ENCODE measurements around the gene COL11A2. TPM values are rescaled to one million over a fixed set of nuclear protein-coding genes. Genes with fewer than 3 reads are reported as not detected.

Gene COL11A2
- total and polyA plus RNA-seq, 2 of the 13 experiments (the other 11 are each of a cell fraction or from before 2014, with no cell fraction given): 0.55 TPM

DNA sequence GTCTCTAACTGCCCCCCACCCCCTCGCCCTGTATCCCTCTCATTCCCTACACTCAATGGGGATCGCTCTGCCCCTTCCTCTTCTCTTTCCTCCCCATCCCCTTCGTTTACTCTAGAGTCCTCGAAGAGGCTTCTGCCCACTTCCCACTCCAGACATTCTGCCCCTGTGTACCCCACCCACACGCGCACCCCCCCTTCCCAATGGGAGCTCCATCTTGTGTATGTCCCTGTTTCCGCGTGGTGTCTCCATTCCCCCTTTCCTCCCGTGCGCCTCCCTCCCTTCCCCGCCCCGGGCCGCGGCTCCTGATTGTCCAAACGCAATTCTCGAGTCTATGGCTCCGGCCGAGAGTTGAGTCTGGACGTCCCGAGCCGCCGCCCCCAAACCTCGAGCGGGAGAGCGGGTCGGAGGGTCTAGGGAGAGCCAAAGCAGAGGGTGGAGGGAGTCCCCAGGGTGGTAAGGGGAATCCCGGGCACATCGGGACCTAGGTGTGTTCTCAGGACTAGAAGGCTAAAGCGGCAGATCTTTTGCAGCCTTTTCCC is 15.4 kb upstream of the COL11A2 start (continued):
- no peak for TF ChIP-seq GABPA (IDR thresholded peaks at IDR 0.05; ENCODE audit: low read depth, low read length)
- TF ChIP-seq GABPA (CRISPR knock-in tag; IDR thresholded peaks at IDR 0.05; ENCODE audit: low read depth): no peak
- TF ChIP-seq, protein P1, sequence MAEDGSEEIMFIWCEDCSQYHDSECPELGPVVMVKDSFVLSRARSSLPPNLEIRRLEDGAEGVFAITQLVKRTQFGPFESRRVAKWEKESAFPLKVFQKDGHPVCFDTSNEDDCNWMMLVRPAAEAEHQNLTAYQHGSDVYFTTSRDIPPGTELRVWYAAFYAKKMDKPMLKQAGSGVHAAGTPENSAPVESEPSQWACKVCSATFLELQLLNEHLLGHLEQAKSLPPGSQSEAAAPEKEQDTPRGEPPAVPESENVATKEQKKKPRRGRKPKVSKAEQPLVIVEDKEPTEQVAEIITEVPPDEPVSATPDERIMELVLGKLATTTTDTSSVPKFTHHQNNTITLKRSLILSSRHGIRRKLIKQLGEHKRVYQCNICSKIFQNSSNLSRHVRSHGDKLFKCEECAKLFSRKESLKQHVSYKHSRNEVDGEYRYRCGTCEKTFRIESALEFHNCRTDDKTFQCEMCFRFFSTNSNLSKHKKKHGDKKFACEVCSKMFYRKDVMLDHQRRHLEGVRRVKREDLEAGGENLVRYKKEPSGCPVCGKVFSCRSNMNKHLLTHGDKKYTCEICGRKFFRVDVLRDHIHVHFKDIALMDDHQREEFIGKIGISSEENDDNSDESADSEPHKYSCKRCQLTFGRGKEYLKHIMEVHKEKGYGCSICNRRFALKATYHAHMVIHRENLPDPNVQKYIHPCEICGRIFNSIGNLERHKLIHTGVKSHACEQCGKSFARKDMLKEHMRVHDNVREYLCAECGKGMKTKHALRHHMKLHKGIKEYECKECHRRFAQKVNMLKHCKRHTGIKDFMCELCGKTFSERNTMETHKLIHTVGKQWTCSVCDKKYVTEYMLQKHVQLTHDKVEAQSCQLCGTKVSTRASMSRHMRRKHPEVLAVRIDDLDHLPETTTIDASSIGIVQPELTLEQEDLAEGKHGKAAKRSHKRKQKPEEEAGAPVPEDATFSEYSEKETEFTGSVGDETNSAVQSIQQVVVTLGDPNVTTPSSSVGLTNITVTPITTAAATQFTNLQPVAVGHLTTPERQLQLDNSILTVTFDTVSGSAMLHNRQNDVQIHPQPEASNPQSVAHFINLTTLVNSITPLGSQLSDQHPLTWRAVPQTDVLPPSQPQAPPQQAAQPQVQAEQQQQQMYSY (CRISPR knock-in tag; IDR thresholded peaks at IDR 0.05): peak; percentile 6; the same call in 1 of the 2 replicates
- TF ChIP-seq ZFP36 (IDR thresholded peaks at IDR 0.05; ENCODE audit: borderline replicate concordance, low read depth, low read length, partially characterized antibody): no peak
- TF ChIP-seq PITX1 (CRISPR knock-in tag; IDR thresholded peaks at IDR 0.05): no peak
- TF ChIP-seq TSC22D2 (CRISPR knock-in tag; IDR thresholded peaks at IDR 0.05; ENCODE audit: borderline replicate concordance): no peak
- TF ChIP-seq, protein P2, sequence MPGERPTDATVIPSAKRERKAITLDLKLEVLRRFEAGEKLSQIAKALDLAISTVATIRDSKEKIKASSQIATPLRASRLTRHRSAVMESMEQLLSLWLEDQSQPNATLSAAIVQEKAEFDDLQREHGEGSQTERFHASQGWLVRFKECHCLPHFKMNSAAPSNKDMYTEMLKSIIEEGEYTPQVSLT (CRISPR knock-in tag; IDR thresholded peaks at IDR 0.05; ENCODE audit: borderline replicate concordance, low read depth): no peak
- no peak for TF ChIP-seq FOXM1 (CRISPR knock-in tag; IDR thresholded peaks at IDR 0.05)
- TF ChIP-seq SNAPC2 (CRISPR knock-in tag; IDR thresholded peaks at IDR 0.05): no peak
- TF ChIP-seq, protein P3, sequence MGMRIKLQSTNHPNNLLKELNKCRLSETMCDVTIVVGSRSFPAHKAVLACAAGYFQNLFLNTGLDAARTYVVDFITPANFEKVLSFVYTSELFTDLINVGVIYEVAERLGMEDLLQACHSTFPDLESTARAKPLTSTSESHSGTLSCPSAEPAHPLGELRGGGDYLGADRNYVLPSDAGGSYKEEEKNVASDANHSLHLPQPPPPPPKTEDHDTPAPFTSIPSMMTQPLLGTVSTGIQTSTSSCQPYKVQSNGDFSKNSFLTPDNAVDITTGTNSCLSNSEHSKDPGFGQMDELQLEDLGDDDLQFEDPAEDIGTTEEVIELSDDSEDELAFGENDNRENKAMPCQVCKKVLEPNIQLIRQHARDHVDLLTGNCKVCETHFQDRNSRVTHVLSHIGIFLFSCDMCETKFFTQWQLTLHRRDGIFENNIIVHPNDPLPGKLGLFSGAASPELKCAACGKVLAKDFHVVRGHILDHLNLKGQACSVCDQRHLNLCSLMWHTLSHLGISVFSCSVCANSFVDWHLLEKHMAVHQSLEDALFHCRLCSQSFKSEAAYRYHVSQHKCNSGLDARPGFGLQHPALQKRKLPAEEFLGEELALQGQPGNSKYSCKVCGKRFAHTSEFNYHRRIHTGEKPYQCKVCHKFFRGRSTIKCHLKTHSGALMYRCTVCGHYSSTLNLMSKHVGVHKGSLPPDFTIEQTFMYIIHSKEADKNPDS (CRISPR knock-in tag; IDR thresholded peaks at IDR 0.05): no peak
- TF ChIP-seq NR3C1 (CRISPR knock-in tag; IDR thresholded peaks at IDR 0.05): no peak
- no peak; the same call in 1 of the 2 replicates for TF ChIP-seq ATF7-NPFF (CRISPR knock-in tag; IDR thresholded peaks at IDR 0.05; ENCODE audit: low read depth)
- TF ChIP-seq, protein P4, sequence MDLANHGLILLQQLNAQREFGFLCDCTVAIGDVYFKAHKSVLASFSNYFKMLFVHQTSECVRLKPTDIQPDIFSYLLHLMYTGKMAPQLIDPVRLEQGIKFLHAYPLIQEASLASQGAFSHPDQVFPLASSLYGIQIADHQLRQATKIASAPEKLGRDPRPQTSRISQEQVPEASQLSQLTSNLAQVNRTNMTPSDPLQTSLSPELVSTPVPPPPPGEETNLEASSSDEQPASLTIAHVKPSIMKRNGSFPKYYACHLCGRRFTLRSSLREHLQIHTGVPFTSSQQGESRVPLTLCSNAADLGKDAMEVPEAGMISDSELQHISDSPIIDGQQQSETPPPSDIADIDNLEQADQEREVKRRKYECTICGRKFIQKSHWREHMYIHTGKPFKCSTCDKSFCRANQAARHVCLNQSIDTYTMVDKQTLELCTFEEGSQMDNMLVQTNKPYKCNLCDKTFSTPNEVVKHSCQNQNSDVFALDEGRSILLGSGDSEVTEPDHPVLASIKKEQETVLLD (CRISPR knock-in tag; IDR thresholded peaks at IDR 0.05; ENCODE audit: low read depth): no peak
- 0 out of 2 replicates have a peak, but pooled peaks have one; percentile 55 for TF ChIP-seq MTF2 (CRISPR knock-in tag; IDR thresholded peaks at IDR 0.05; ENCODE audit: borderline replicate concordance)
- no peak for TF ChIP-seq FOXA1 (IDR thresholded peaks at IDR 0.05)
- no peak for TF ChIP-seq FOXA1 (CRISPR knock-in tag; IDR thresholded peaks at IDR 0.05)
- no peak for TF ChIP-seq ZBTB21 (CRISPR knock-in tag; IDR thresholded peaks at IDR 0.05)
- TF ChIP-seq ZNF10 (CRISPR knock-in tag; IDR thresholded peaks at IDR 0.05; ENCODE audit: borderline replicate concordance, low read depth): no peak
- TF ChIP-seq, protein P5, sequence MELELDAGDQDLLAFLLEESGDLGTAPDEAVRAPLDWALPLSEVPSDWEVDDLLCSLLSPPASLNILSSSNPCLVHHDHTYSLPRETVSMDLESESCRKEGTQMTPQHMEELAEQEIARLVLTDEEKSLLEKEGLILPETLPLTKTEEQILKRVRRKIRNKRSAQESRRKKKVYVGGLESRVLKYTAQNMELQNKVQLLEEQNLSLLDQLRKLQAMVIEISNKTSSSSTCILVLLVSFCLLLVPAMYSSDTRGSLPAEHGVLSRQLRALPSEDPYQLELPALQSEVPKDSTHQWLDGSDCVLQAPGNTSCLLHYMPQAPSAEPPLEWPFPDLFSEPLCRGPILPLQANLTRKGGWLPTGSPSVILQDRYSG (CRISPR knock-in tag; IDR thresholded peaks at IDR 0.05): no peak
- no peak for TF ChIP-seq ZNF83 (CRISPR knock-in tag; IDR thresholded peaks at IDR 0.05; ENCODE audit: borderline replicate concordance)
